Measurements from ENCODE around the gene ARHGAP32. TPM values are rescaled to one million over a fixed set of nuclear protein-coding genes. Genes with fewer than 3 reads are reported as not detected.
A peak's percentile ranks its signal among the peaks of the same experiment; 100 is the strongest.

Gene ARHGAP32
- total RNA-seq, 1 experiment from 2014 or later: 22.0 TPM

- Histone ChIP-seq H2BK120ac (ENCODE audit: low read depth, low read length, poor library complexity, severe bottlenecking) (no peak overlapping the region), H3K9me3 (ENCODE audit: control insufficient read depth, low read depth, low read length) (no peaks in the 10 kb centered on the region), H4K8ac (replicated peaks; ENCODE audit: insufficient read length, low read depth, low read length) (no peak overlapping the region), H3K79me2 (ENCODE audit: insufficient read depth, low read length) (no peaks in the 10 kb centered on the region), H3K4me1 (ENCODE audit: insufficient read depth, low read length) (peaks cover 13% of the 10 kb centered on the region), H3K27ac (ENCODE audit: insufficient read length, low read depth, low read length) (no peak overlapping the region), H3K23me2 (ENCODE audit: insufficient read length, low read depth, low read length, poor library complexity, severe bottlenecking) (no peaks in the 10 kb centered on the region), H3K56ac (ENCODE audit: insufficient read length, low read depth, low read length) (no peak overlapping the region), H3T11ph (ENCODE audit: low read length) (no peak overlapping the region), H2BK12ac (ENCODE audit: insufficient read length, low read depth, low read length) (no peak overlapping the region), H3K14ac (ENCODE audit: insufficient read depth, low read length) (no peak overlapping the region), H2AK5ac (ENCODE audit: insufficient read length, low read length) (no peak overlapping the region), H2AFZ (ENCODE audit: low read length) (no peak overlapping the region), H3K4me2 (ENCODE audit: insufficient read depth, insufficient read length, low read length) (no peak overlapping the region), H4K91ac (ENCODE audit: insufficient read length, low read depth, low read length) (no peak overlapping the region), H2BK20ac (ENCODE audit: low read depth, low read length, poor library complexity, severe bottlenecking) (no peak overlapping the region), H3K23ac (ENCODE audit: insufficient read length, low read depth, low read length) (no peak overlapping the region), H4K20me1 (ENCODE audit: control insufficient read depth, insufficient read depth, insufficient read length) (no peaks in the 10 kb centered on the region), H2BK5ac (ENCODE audit: insufficient read length, low read length) (no peak overlapping the region), H4K5ac (ENCODE audit: insufficient read length, low read depth, low read length) (no peak overlapping the region), H3K79me1 (ENCODE audit: insufficient read depth, low read depth, low read length, poor library complexity, severe bottlenecking) (no peaks in the 10 kb centered on the region), H3K18ac (ENCODE audit: insufficient read length, low read depth, low read length) (no peak overlapping the region), H3K4ac (ENCODE audit: low read depth, low read length) (no peak overlapping the region), H2BK15ac (ENCODE audit: low read depth, low read length) (no peak overlapping the region), H3K9ac (ENCODE audit: extremely low read depth, insufficient read length, low read length) (no peak overlapping the region), H3K27me3 (ENCODE audit: insufficient read depth, low read length) (peaks cover 19% of the 10 kb centered on the region; the same call in 1 of the 2 replicates)
- H3K9me3 Mint-ChIP-seq: peaks cover 0 to 3% of the 10 kb centered on the region in 2 experiments; a peak in 2 of 5 replicates
- no peak for TF ChIP-seq CTCF (conservative IDR thresholded peaks at IDR 0.05)
- WGBS (ENCODE audit: extremely low coverage, insufficient read length, low lambda C conversion rate): no CpG with 5 or more reads among the region's 17 CpGs
- peak overlapping the region in 1 of 3 experiments; percentile 37; a peak in 1 of 7 replicates for H3K27ac Mint-ChIP-seq
- H3K4me1 Mint-ChIP-seq: peaks cover 51 to 56% of the 10 kb centered on the region in 2 experiments
- no peaks in the 10 kb centered on the region for H3K36me3 Mint-ChIP-seq (ENCODE audit: insufficient read depth in 1 of 3, low read depth in 3 of 3)
- H3K4me3 Mint-ChIP-seq: peak overlapping the region in 1 of 2 experiments; percentile 52; a peak in 2 of 5 replicates
- no peak for DNase-seq
- H3K27me3 Mint-ChIP-seq (ENCODE audit: low read depth): peaks cover 86% of the 10 kb centered on the region
Observed at GRCh38 chr11:128926437-128927107, 265.6 kb downstream of the ARHGAP32 start.
